MCF 10A (cell line): Measurements from ENCODE around the gene DGAT2L6. TPM values are rescaled to one million over a fixed set of nuclear protein-coding genes. Genes with fewer than 3 reads are reported as not detected.
"Not testable (repeated sequence)": the region's sequence is repeated elsewhere in the genome, so short reads cannot be mapped to it uniquely, and the experiment has no call there.

ENCODE experiments used
- BruUV-seq: library from RNA; stranded (reverse); fragments of 400-500 nt; replicated peaks from 2 replicates; lab custom pipeline; 2021; lab: Mats Ljungman, UMichigan
- CTCF ChIA-PET: fragments of 300-600 bp; sonication (Branson Sonifier 250); formaldehyde crosslinking; extraction: SDS; loops from one replicate; lab custom pipeline; 2021; ENCODE audit warnings: antibody characterized with exemption, inconsistent platforms; lab: Yijun Ruan, JAX
- POLR2A ChIA-PET: fragments of 300-600, 350-650 bp; sonication (Branson Sonifier 250); formaldehyde crosslinking; extraction: SDS; loops from one replicate; lab custom pipeline; 2020; ENCODE audit warnings: antibody characterized with exemption, inconsistent platforms; lab: Yijun Ruan, JAX
- DNase-seq: peaks from one replicate; pipeline ENCODE4 v3.0.0-alpha.2; 2018; ENCODE audit not compliant: unreplicated experiment
- H3K27ac Mint-ChIP-seq: one replicate; pipeline ENCODE4 v1.8.0; 2022; ENCODE audit warnings: mild to moderate bottlenecking, low read depth, mixed read lengths; ENCODE audit not compliant: unreplicated experiment
- H3K27me3 Mint-ChIP-seq: one replicate; pipeline ENCODE4 v1.8.0; 2022; ENCODE audit warnings: mixed read lengths; ENCODE audit not compliant: insufficient read depth, unreplicated experiment
- H3K36me3 Mint-ChIP-seq: one replicate; pipeline ENCODE4 v1.8.0; 2022; ENCODE audit warnings: mild to moderate bottlenecking, moderate library complexity, mixed read lengths; ENCODE audit not compliant: insufficient read depth, unreplicated experiment
- H3K4me1 Mint-ChIP-seq: one replicate; pipeline ENCODE4 v1.8.0; 2022; ENCODE audit warnings: mixed read lengths; ENCODE audit not compliant: insufficient read depth, unreplicated experiment
- H3K4me3 Mint-ChIP-seq: one replicate; pipeline ENCODE4 v1.8.0; 2022; ENCODE audit warnings: mild to moderate bottlenecking, moderate library complexity, mixed read lengths; ENCODE audit not compliant: unreplicated experiment
- H3K9me3 Mint-ChIP-seq: one replicate; pipeline ENCODE4 v1.8.0; 2022; ENCODE audit warnings: mixed read lengths; ENCODE audit not compliant: unreplicated experiment
- CTCF ChIP-seq: fragments of 200-600 bp; IDR thresholded peaks from one replicate; pipeline ENCODE4 v1.8.0; 2022; ENCODE audit warnings: antibody characterized with exemption, mild to moderate bottlenecking; ENCODE audit not compliant: unreplicated experiment
- intact Hi-C: fragments of 100-400 bp; cut with micrococcal nuclease; formaldehyde crosslinking; loops from 2 replicates; pipeline ENCODE4 v1.14.1; 2022
- total RNA-seq: library from RNA; stranded (reverse); gene quantifications from 2 replicates; pipeline ENCODE4 v1.2.3, GENCODE V29; 2022

DGAT2L6 gene
- total RNA-seq, 1 experiment from 2014 or later = not detected

GRCh38 chrX:70241501-70241900, 64.2 kb downstream of the DGAT2L6 start:
- Mint-ChIP-seq H3K9me3 (no peaks in the 10 kb centered on the region), H3K36me3 (no peaks in the 10 kb centered on the region), H3K27ac (no peak overlapping the region), H3K4me1 (no peaks in the 10 kb centered on the region), H3K27me3 (peaks cover 19% of the 10 kb centered on the region), H3K4me3 (no peak overlapping the region)
- POLR2A ChIA-PET = no interaction called here
- intact Hi-C loops = no loop called here
- no peak for TF ChIP-seq CTCF
- no TSS peak for BruUV-seq
- no peak for DNase-seq
- CTCF ChIA-PET = interaction anchor here (0.8 kb wide), 1 partner anchor 26 kb away, joined by 5 read pairs; no protein-coding TSS in a partner anchor

- peaks cover 12% of the 10 kb centered on the region for H3K27me3 Mint-ChIP-seq
These were observed 66.3 kb downstream of the DGAT2L6 start for GRCh38 chrX:70243601-70244000.

GRCh38 chrX:70244881-70245280, 67.6 kb downstream of the DGAT2L6 start:
- H3K4me1 Mint-ChIP-seq = no peaks in the 10 kb centered on the region
- peaks cover 15% of the 10 kb centered on the region for H3K27me3 Mint-ChIP-seq
- no peak for DNase-seq
- H3K27ac Mint-ChIP-seq = no peak overlapping the region
- ChIA-PET POLR2A (no interaction called here), CTCF (interaction anchor here (1.1 kb wide), 1 partner anchor 8 kb away, joined by 3 read pairs; no protein-coding TSS in a partner anchor)
- BruUV-seq = no TSS peak
- no peaks in the 10 kb centered on the region for H3K36me3 Mint-ChIP-seq
- intact Hi-C loops = no loop called here
- H3K9me3 Mint-ChIP-seq = no peaks in the 10 kb centered on the region
- no peak overlapping the region for H3K4me3 Mint-ChIP-seq
- no peak for TF ChIP-seq CTCF

More at GRCh38 chrX:70243601-70244000, 66.3 kb downstream of the DGAT2L6 start:
- BruUV-seq, H3K9me3 Mint-ChIP-seq, H3K36me3 Mint-ChIP-seq, CTCF ChIA-PET, H3K4me3 Mint-ChIP-seq, H3K27ac Mint-ChIP-seq, intact Hi-C loops, POLR2A ChIA-PET, H3K4me1 Mint-ChIP-seq: not testable (repeated sequence)
- DNase-seq = peak; percentile 24

GRCh38 chrX:70247252-70247651, 70.0 kb downstream of the DGAT2L6 start:
- intact Hi-C loops = no loop called here
- Mint-ChIP-seq H3K36me3 (no peaks in the 10 kb centered on the region), H3K4me1 (no peaks in the 10 kb centered on the region), H3K4me3 (no peak overlapping the region), H3K27ac (no peak overlapping the region), H3K9me3 (no peaks in the 10 kb centered on the region), H3K27me3 (peaks cover 11% of the 10 kb centered on the region)
- no peak for DNase-seq
- no peak for TF ChIP-seq CTCF
- POLR2A ChIA-PET = no interaction called here
- CTCF ChIA-PET = no interaction called here
- no TSS peak for BruUV-seq

GRCh38 chrX:70252491-70252890, 75.2 kb downstream of the DGAT2L6 start:
- Mint-ChIP-seq H3K9me3 (no peaks in the 10 kb centered on the region), H3K4me3 (no peak overlapping the region), H3K4me1 (peaks cover 7% of the 10 kb centered on the region), H3K36me3 (no peaks in the 10 kb centered on the region), H3K27ac (no peak overlapping the region), H3K27me3 (peaks cover 54% of the 10 kb centered on the region)
- no peak for TF ChIP-seq CTCF
- DNase-seq = no peak
- ChIA-PET POLR2A (no interaction called here), CTCF (interaction anchor here (0.8 to 0.9 kb wide), 2 partner anchors 7 to 56 kb away, joined by 3 read pairs; no protein-coding TSS in a partner anchor)
- intact Hi-C loops = no loop called here
- no TSS peak for BruUV-seq
